ENCODE measurements around the gene TANC1. TPM values are rescaled to one million over a fixed set of nuclear protein-coding genes. Genes with fewer than 3 reads are reported as not detected.

Gene TANC1
- total RNA-seq, 6 experiments from 2014 or later, result 4.0 to 12.7 (median 11.3) TPM

- no peak for DNase-seq
- no peak for TF ChIP-seq POLR2A (IDR thresholded peaks at IDR 0.05)
- no peak for TF ChIP-seq CTCF (IDR thresholded peaks at IDR 0.05)
- Histone ChIP-seq H3K36me3 (no peaks in the 10 kb centered on the region), H3K4me1 (no peaks in the 10 kb centered on the region), H3K4me3 (no peak overlapping the region), H3K9me3 (no peaks in the 10 kb centered on the region), H3K27ac (no peak overlapping the region), H3K27me3 (no peaks in the 10 kb centered on the region)
- WGBS (ENCODE audit: insufficient coverage, low coverage, low lambda C conversion rate, missing lambda C conversion rate), result 83% methylated on average over 3 of the region's 4 CpGs
- intact Hi-C loops (cut with DNase I), result no loop called here
- peak in 1 of 4 donors; percentile 11 for ATAC-seq
These were observed 113.7 kb downstream of the TANC1 start for GRCh38 chr2:159082119-159082518.

- TF ChIP-seq POLR2A (IDR thresholded peaks at IDR 0.05) (no peak), CTCF (IDR thresholded peaks at IDR 0.05) (no peak)
- ATAC-seq (peak; percentile 52 to 68 (median 58)), DNase-seq (no peak)
- H3K27me3 ChIP-seq, result no peaks in the 10 kb centered on the region
- H3K27ac ChIP-seq, result peak overlapping the region in 1 of 3 donors; percentile 1
- intact Hi-C loops (cut with DNase I), result no loop called here
- H3K4me3 ChIP-seq, result no peak overlapping the region
- 41% methylated on average over 7 of the region's 7 CpGs for WGBS (ENCODE audit: insufficient coverage, low coverage, low lambda C conversion rate, missing lambda C conversion rate)
- no peaks in the 10 kb centered on the region for H3K36me3 ChIP-seq
- no peaks in the 10 kb centered on the region for H3K4me1 ChIP-seq
- no peaks in the 10 kb centered on the region for H3K9me3 ChIP-seq
These were observed 116.2 kb downstream of the TANC1 start for GRCh38 chr2:159084384-159085370.

GRCh38 chr2:159086342-159086741 is 117.9 kb downstream of the TANC1 start:
- Histone ChIP-seq H3K4me3 (no peak overlapping the region), H3K9me3 (no peaks in the 10 kb centered on the region), H3K27me3 (no peaks in the 10 kb centered on the region), H3K36me3 (no peaks in the 10 kb centered on the region), H3K27ac (no peak overlapping the region), H3K4me1 (no peaks in the 10 kb centered on the region)
- no peak for DNase-seq
- intact Hi-C loops (cut with DNase I), result no loop called here
- TF ChIP-seq CTCF (IDR thresholded peaks at IDR 0.05) (no peak), POLR2A (IDR thresholded peaks at IDR 0.05) (no peak)
- 33% methylated on average over 1 of the region's 1 CpG for WGBS (ENCODE audit: insufficient coverage, low coverage, low lambda C conversion rate, missing lambda C conversion rate)
- no peak for ATAC-seq

- H3K36me3 ChIP-seq, result no peaks in the 10 kb centered on the region
- H3K27me3 ChIP-seq, result no peaks in the 10 kb centered on the region
- intact Hi-C loops (cut with DNase I), result no loop called here
- 58% methylated on average over 4 of the region's 4 CpGs for WGBS (ENCODE audit: insufficient coverage, low coverage, low lambda C conversion rate, missing lambda C conversion rate)
- H3K4me1 ChIP-seq, result no peaks in the 10 kb centered on the region
- no peak overlapping the region for H3K27ac ChIP-seq
- no peaks in the 10 kb centered on the region for H3K9me3 ChIP-seq
- ATAC-seq, result no peak
- H3K4me3 ChIP-seq, result no peak overlapping the region
- no peak for TF ChIP-seq CTCF (IDR thresholded peaks at IDR 0.05)
- no peak for DNase-seq
These were observed 118.4 kb downstream of the TANC1 start for GRCh38 chr2:159086826-159087225.

Measured in right lobe of liver (tissue), 6 donors.